Spleen (tissue), 7 donors: ENCODE measurements around the gene FLVCR2.

ENCODE experiments used
- POLR2A ChIP-seq, 3 donors: fragments of 450-650 bp; IDR thresholded peaks; one replicate each; pipeline ENCODE4 v1.5.1; 2017; ENCODE audit warnings: antibody characterized with exemption in 3 of 3, mild to moderate bottlenecking in 1 of 3
- POLR2AphosphoS5 ChIP-seq, 3 donors: sonication (generic); formaldehyde crosslinking; IDR thresholded peaks; one replicate each; pipeline ENCODE4 v1.5.1; 2017; ENCODE audit warnings: antibody characterized with exemption in 3 of 3
- TF ChIP-seq, protein P1 (sequence below), 11 experiments: fragments of 200-600 bp in 7 of 11; fragments of 450-650 bp in 4 of 11; sonication (generic) in 4 of 11; IDR thresholded peaks in 8 of 11; conservative IDR thresholded peaks in 3 of 11; 1 replicate in 7 of 11; 2 replicates in 4 of 11; pipeline versions ENCODE4 v1.4.0 to v1.8.0; 2016 to 2021; ENCODE audit warnings: antibody characterized with exemption in 11 of 11, inconsistent platforms in 4 of 11, mild to moderate bottlenecking in 1 of 11
- donor health status: DM: no; HTN: no; CAD: no; lungs with moderate emphysema.
- donor health status: DM: no; HTN: no; CAD: no.
- donor health status: DM: no; HTN: no; CAD: no.

DNA sequence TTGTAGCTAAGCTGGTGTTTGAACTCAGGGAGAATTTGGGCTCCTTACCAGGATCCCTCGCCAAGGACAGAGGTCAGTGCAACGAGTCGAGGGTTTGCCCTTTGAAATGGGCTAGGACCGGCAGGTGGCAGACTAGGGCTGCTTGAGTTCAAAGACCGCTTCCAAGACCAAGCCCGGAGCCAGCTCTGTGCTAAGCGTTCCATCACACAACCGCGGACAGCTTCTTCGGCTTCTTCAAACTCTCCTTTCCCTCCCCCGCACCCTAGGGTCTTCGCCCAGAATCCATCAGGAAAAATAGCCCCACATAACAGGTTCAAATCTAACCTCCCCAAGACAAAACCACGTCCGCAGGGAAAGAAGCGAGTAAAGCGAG lies 705 bp upstream of the FLVCR2 start:
- TF ChIP-seq, protein P1, sequence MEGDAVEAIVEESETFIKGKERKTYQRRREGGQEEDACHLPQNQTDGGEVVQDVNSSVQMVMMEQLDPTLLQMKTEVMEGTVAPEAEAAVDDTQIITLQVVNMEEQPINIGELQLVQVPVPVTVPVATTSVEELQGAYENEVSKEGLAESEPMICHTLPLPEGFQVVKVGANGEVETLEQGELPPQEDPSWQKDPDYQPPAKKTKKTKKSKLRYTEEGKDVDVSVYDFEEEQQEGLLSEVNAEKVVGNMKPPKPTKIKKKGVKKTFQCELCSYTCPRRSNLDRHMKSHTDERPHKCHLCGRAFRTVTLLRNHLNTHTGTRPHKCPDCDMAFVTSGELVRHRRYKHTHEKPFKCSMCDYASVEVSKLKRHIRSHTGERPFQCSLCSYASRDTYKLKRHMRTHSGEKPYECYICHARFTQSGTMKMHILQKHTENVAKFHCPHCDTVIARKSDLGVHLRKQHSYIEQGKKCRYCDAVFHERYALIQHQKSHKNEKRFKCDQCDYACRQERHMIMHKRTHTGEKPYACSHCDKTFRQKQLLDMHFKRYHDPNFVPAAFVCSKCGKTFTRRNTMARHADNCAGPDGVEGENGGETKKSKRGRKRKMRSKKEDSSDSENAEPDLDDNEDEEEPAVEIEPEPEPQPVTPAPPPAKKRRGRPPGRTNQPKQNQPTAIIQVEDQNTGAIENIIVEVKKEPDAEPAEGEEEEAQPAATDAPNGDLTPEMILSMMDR (IDR thresholded peaks at IDR 0.05 in 8 of 11, conservative IDR thresholded peaks at IDR 0.05 in 3 of 11) = peak; percentile 26 to 82 (median 73)
- TF ChIP-seq POLR2A (IDR thresholded peaks at IDR 0.05) = no peak
- TF ChIP-seq POLR2AphosphoS5 (IDR thresholded peaks at IDR 0.05) = no peak
